ENCODE results near the gene UCK2. TPM values are rescaled to one million over a fixed set of nuclear protein-coding genes. Genes with fewer than 3 reads are reported as not detected.

UCK2 gene
- polyA plus RNA-seq, 1 donor, result 22.5 TPM

DNA sequence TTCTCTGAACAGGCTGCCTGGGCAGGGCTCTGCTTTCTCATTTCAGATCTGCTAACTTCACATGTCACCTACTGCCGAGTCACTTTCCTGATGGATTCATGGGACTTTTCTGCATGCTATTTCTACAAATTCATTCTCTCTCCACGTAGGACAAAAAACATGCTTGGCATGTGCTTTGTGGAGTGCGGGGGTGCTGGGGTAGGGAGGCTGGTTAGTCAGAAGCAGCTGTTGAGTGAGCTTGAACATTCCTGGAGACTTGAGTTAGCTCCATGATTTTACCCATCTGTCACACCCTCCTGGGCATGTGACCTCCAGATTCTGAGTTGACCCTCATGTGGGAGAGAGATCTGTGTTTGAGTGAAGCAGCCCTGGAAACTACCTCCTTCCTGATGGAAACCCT, 71.4 kb downstream of the UCK2 start:
- peaks cover 11% of the 10 kb centered on the region for H3K4me1 ChIP-seq (ENCODE audit: control insufficient read depth, insufficient read depth, low read length)
- H3K9me3 ChIP-seq (ENCODE audit: control insufficient read depth, low read depth, low read length), result no peaks in the 10 kb centered on the region
- no CpG with 5 or more reads among the region's 3 CpGs for WGBS (ENCODE audit: insufficient coverage, low lambda C conversion rate)
- peaks cover 43% of the 10 kb centered on the region for H3K36me3 ChIP-seq (ENCODE audit: control insufficient read depth, insufficient read depth, low read length)
- no peak for DNase-seq
- no peaks in the 10 kb centered on the region for H3K27me3 ChIP-seq (ENCODE audit: control insufficient read depth, insufficient read depth, low read length)
- H3K4me3 ChIP-seq (ENCODE audit: low read length), result no peak overlapping the region
- no peak overlapping the region for H3K27ac ChIP-seq (ENCODE audit: low read length)

DNA sequence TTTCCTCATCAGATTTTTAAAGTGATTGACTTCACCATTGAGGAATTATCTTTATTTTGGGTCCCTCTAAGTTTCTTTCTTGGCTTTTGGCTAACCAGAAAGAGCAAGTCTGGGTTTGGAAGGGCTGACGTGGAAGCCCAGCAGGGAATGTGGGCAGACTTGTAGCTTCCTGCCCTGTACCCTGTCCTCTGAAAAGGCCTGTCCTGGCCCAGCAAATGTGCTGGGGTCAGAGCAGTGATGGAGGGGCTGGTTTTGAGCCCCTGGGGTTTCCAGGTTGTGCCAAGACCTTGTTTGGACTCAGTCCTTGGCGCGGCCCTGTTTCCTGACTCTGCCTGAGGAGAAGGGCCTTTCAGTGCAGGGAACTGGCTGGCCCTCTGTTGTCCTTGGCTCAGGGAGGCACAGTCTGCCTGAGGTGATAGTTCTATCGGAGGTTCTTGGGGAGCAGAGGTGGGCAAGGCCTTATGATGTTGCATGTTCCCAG, 72.1 kb downstream of the UCK2 start:
- H3K27me3 ChIP-seq (ENCODE audit: control insufficient read depth, insufficient read depth, low read length), result no peaks in the 10 kb centered on the region
- H3K4me1 ChIP-seq (ENCODE audit: control insufficient read depth, insufficient read depth, low read length), result peaks cover 11% of the 10 kb centered on the region
- no CpG with 5 or more reads among the region's 4 CpGs for WGBS (ENCODE audit: insufficient coverage, low lambda C conversion rate)
- H3K27ac ChIP-seq (ENCODE audit: low read length), result no peak overlapping the region
- H3K36me3 ChIP-seq (ENCODE audit: control insufficient read depth, insufficient read depth, low read length), result peaks cover 46% of the 10 kb centered on the region
- H3K4me3 ChIP-seq (ENCODE audit: low read length), result no peak overlapping the region
- H3K9me3 ChIP-seq (ENCODE audit: control insufficient read depth, low read depth, low read length), result no peaks in the 10 kb centered on the region
- no peak for DNase-seq

DNA sequence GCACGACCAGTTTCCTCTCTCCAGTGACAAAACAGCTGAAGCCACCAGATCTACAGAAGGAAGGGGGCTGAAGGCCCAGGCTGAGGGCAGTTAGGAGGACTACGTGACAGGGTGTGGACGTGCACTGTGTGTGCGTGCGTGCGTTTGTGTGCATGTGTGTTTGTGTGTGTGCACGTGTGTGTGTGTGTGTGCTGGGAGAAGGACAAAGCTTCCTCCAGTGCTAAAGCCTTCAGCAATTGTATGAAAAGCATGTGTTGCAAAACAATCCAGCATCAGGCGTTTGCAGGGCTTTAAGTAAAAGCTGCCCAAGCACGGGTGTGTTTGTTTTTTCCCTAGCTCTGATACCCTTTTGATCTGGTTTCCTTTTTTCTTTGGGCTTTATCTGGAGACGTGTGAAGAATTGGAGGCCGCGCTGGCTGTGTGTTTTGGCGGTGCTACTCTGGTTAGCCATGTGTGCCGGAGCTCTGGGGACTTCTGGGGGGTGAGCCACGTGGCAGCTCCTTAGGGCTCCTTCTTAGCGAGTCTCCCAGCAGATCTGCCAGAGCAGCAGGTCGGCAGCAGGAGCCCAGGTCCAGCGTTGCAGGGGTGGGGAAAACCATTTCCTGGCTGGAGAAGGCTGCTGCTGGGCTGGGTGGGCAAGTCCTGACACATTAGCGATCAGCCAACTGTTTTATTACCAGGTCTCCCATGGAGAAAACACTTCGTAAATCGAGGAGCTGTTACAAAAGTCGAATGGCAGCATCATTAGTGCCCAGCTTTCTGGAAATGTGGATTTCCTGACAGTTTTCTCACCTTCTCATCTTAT, 73.4 kb downstream of the UCK2 start:
- Histone ChIP-seq H3K36me3 (ENCODE audit: control insufficient read depth, insufficient read depth, low read length) (peaks cover 43% of the 10 kb centered on the region), H3K4me1 (ENCODE audit: control insufficient read depth, insufficient read depth, low read length) (peaks cover 11% of the 10 kb centered on the region), H3K4me3 (ENCODE audit: low read length) (no peak overlapping the region), H3K9me3 (ENCODE audit: control insufficient read depth, low read depth, low read length) (no peaks in the 10 kb centered on the region), H3K27me3 (ENCODE audit: control insufficient read depth, insufficient read depth, low read length) (no peaks in the 10 kb centered on the region), H3K27ac (ENCODE audit: low read length) (no peak overlapping the region)
- DNase-seq, result peak; percentile 20 to 67
- whole genome bisulfite sequencing (ENCODE audit: insufficient coverage, low lambda C conversion rate), result 40% methylated on average over 3 of the region's 22 CpGs

DNA sequence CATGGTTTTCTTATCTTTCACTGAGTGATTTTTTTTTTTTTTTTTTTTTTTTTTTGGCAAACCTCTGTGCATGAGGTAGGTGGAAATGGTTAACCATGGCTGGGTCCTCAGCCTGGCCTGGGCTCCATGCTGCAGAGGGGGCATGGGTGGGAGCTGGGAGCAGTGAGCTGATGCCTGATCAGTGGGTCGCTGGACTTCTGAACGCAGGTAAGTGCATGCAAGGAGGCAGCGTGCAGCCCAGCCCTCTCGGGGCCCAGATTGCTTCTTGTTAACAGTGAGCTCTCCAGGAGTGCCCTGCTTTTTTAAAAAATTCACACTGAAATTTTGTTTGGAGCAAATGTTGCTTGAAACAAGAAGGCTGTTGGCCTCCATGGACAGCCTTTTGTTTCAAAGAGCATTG, 75.2 kb downstream of the UCK2 start:
- H3K27ac ChIP-seq (ENCODE audit: low read length), result no peak overlapping the region
- H3K27me3 ChIP-seq (ENCODE audit: control insufficient read depth, insufficient read depth, low read length), result no peaks in the 10 kb centered on the region
- no peaks in the 10 kb centered on the region for H3K9me3 ChIP-seq (ENCODE audit: control insufficient read depth, low read depth, low read length)
- WGBS (ENCODE audit: insufficient coverage, low lambda C conversion rate), result no CpG with 5 or more reads among the region's 4 CpGs
- peaks cover 11% of the 10 kb centered on the region for H3K4me1 ChIP-seq (ENCODE audit: control insufficient read depth, insufficient read depth, low read length)
- DNase-seq, result no peak
- H3K36me3 ChIP-seq (ENCODE audit: control insufficient read depth, insufficient read depth, low read length), result peaks cover 48% of the 10 kb centered on the region
- H3K4me3 ChIP-seq (ENCODE audit: low read length), result no peak overlapping the region

DNA sequence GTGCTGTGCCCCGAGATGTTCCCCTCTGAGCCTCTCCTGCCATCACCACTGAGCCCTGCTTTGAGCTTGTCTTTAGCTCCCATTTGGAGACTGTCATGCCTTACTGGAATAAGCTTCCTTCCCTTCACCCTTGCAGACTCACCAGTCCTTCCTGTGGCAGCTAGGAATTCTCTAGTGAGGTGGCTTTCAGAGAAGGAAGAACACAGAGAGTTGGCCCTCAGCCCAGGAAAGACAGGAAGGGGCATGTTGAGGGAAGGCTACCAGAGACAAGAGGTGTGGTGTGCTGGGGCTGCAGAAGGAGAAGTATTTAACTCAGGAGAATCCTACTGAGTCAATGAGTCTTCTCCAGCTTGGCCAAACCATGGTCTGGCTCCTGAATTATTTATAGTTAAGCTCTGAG, 76.3 kb downstream of the UCK2 start:
- no peaks in the 10 kb centered on the region for H3K9me3 ChIP-seq (ENCODE audit: control insufficient read depth, low read depth, low read length)
- peaks cover 11% of the 10 kb centered on the region for H3K4me1 ChIP-seq (ENCODE audit: control insufficient read depth, insufficient read depth, low read length)
- no CpG with 5 or more reads among the region's 1 CpG for WGBS (ENCODE audit: insufficient coverage, low lambda C conversion rate)
- H3K27me3 ChIP-seq (ENCODE audit: control insufficient read depth, insufficient read depth, low read length), result no peaks in the 10 kb centered on the region
- no peak for DNase-seq
- H3K27ac ChIP-seq (ENCODE audit: low read length), result no peak overlapping the region
- H3K36me3 ChIP-seq (ENCODE audit: control insufficient read depth, insufficient read depth, low read length), result peaks cover 52% of the 10 kb centered on the region
- no peak overlapping the region for H3K4me3 ChIP-seq (ENCODE audit: low read length)

DNA sequence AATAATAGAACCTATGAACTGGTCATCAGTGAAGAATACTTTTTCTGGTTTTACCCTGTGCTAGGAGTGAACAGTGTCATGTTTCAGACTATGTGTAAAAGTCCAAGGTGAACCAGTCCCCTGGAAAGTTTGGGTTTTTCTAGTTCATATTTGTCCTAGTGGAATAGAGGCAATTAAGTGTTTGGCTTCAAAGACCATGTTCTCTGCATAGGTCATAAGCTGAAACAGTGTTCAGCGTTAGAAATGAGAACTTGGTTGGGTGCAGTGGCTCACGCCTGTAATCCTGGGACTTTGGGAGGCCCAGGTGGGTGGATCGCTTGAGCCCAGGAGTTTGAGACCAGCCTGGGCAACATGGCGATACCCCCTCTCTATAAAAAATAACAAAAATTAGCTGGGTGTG, 77.5 kb downstream of the UCK2 start:
- WGBS (ENCODE audit: insufficient coverage, low lambda C conversion rate), result no CpG with 5 or more reads among the region's 4 CpGs
- H3K27me3 ChIP-seq (ENCODE audit: control insufficient read depth, insufficient read depth, low read length), result no peaks in the 10 kb centered on the region
- H3K36me3 ChIP-seq (ENCODE audit: control insufficient read depth, insufficient read depth, low read length), result peaks cover 55% of the 10 kb centered on the region
- DNase-seq, result no peak
- peaks cover 12% of the 10 kb centered on the region for H3K4me1 ChIP-seq (ENCODE audit: control insufficient read depth, insufficient read depth, low read length)
- H3K27ac ChIP-seq (ENCODE audit: low read length), result no peak overlapping the region
- H3K9me3 ChIP-seq (ENCODE audit: control insufficient read depth, low read depth, low read length), result no peaks in the 10 kb centered on the region
- H3K4me3 ChIP-seq (ENCODE audit: low read length), result no peak overlapping the region

DNA sequence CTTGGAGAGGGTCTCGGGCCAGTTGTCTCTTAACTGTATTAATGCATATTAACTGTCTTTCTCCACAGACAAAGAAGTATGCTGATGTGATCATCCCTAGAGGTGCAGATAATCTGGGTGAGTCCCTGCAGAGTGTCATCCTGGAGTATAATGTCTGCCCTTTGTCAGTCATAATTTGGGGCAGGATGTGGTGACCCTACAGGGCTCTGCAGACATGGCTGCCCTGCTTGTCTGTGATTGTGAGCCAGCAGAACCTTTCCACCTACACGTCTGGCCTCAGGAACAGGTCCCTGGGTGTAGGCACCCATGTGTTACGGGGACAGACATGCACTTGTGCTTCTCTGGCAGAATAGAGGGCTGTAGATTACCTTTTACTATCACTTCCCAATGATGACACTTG, 78.4 kb downstream of the UCK2 start:
- no peak for DNase-seq
- no CpG with 5 or more reads among the region's 3 CpGs for WGBS (ENCODE audit: insufficient coverage, low lambda C conversion rate)
- Histone ChIP-seq H3K9me3 (ENCODE audit: control insufficient read depth, low read depth, low read length) (no peaks in the 10 kb centered on the region), H3K4me1 (ENCODE audit: control insufficient read depth, insufficient read depth, low read length) (peaks cover 15% of the 10 kb centered on the region), H3K4me3 (ENCODE audit: low read length) (no peak overlapping the region), H3K27me3 (ENCODE audit: control insufficient read depth, insufficient read depth, low read length) (no peaks in the 10 kb centered on the region), H3K27ac (ENCODE audit: low read length) (no peak overlapping the region), H3K36me3 (ENCODE audit: control insufficient read depth, insufficient read depth, low read length) (peaks cover 55% of the 10 kb centered on the region)

DNA sequence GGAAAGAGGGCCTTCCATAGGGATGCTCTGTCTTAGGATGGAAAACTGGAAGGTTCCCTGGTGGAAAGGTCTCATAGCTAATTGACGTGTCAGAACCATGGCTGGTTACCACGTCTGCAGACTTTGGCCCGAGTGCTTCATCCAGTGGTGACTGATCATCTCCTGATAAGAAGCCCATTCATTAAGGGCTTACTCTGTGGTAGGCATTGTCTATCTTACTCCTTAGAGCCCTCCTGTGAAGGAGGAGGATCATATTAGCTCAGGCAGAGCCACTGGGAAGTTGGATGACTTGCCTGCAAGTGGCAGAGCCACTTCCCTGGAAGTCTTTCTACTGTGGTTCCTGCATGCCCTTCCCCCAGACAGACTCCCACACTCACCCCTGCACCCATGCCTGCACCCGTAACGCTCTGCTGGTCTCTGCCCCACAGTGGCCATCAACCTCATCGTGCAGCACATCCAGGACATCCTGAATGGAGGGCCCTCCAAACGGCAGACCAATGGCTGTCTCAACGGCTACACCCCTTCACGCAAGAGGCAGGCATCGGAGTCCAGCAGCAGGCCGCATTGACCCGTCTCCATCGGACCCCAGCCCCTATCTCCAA, 79.9 kb downstream of the UCK2 start:
- Histone ChIP-seq H3K27me3 (ENCODE audit: control insufficient read depth, insufficient read depth, low read length) (no peaks in the 10 kb centered on the region), H3K36me3 (ENCODE audit: control insufficient read depth, insufficient read depth, low read length) (peaks cover 55% of the 10 kb centered on the region), H3K9me3 (ENCODE audit: control insufficient read depth, low read depth, low read length) (no peaks in the 10 kb centered on the region), H3K27ac (ENCODE audit: low read length) (no peak overlapping the region), H3K4me3 (ENCODE audit: low read length) (no peak overlapping the region), H3K4me1 (ENCODE audit: control insufficient read depth, insufficient read depth, low read length) (peaks cover 18% of the 10 kb centered on the region)
- no peak for DNase-seq
- WGBS (ENCODE audit: insufficient coverage, low lambda C conversion rate), result no CpG with 5 or more reads among the region's 13 CpGs

DNA sequence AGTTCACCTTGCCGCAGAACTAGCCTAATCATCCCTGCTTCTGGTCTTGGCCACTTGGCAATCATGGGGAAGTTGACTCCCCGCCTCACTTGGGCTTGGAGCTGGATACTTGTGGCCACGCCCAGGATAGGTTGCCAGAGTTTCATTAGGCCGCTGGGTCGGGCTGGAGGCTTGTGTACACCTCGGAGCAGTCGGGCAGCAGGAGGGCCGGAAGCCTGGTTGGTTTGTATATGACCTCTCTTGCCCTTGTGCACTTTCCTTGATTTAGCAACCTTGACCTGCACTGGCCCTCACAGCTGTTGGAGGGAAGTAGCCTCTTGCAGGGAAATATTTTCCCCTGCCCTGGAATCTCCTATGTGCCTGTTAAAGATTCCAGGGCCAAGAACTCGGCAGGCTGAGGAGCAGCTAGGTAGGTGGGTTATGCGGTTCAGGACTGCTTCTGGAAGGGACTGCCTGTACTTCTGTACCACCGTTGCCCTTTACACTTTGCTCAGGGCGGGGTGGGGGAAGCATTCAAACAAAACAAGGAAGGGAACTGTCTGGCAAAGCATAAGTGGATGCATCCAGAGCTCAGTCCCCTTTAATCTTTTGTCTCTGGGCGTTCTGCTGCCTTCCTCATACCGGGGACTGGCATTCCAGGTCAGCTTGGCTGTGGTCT, 83.5 kb downstream of the UCK2 start:
- Histone ChIP-seq H3K36me3 (ENCODE audit: control insufficient read depth, insufficient read depth, low read length) (peaks cover 32% of the 10 kb centered on the region), H3K9me3 (ENCODE audit: control insufficient read depth, low read depth, low read length) (no peaks in the 10 kb centered on the region), H3K27me3 (ENCODE audit: control insufficient read depth, insufficient read depth, low read length) (no peaks in the 10 kb centered on the region), H3K4me3 (ENCODE audit: low read length) (no peak overlapping the region), H3K4me1 (ENCODE audit: control insufficient read depth, insufficient read depth, low read length) (peaks cover 18% of the 10 kb centered on the region), H3K27ac (ENCODE audit: low read length) (peak overlapping the region; percentile 46)
- no CpG with 5 or more reads among the region's 14 CpGs for WGBS (ENCODE audit: insufficient coverage, low lambda C conversion rate)
- peak; percentile 73 to 89 for DNase-seq

DNA sequence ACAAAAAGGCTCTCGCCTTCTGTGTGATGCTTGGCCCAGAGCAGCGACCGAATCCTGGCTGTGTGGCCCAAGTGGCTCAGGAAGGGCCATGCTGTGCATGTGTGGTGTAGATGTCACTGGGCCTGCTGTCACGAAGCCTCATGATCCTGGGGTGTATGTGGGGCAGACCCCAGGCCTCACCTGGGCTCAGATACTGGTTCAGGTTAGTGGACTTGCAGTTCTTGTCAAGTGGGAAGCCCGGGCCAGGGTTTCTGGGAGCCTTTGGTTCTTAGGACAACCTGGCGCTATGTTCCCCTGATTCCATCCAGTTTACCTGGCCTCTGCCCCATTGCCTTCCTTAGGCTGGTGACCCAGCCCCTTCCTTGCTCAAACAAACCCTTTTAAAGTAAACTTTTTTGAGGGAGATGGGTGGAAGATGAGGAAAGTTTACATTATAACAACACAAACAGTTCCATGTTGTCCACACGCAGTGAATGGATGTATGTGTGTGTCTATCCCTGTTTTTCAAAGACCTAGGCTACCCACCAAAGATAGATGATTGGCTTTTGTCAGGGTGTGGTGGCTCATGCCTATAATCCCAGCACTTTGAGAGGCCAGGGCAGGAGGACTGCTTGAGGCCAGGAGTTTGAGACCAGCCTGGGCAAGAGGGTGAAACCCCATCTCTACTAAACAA, 84.3 kb downstream of the UCK2 start:
- no peaks in the 10 kb centered on the region for H3K9me3 ChIP-seq (ENCODE audit: control insufficient read depth, low read depth, low read length)
- H3K4me3 ChIP-seq (ENCODE audit: low read length), result no peak overlapping the region
- peaks cover 18% of the 10 kb centered on the region for H3K4me1 ChIP-seq (ENCODE audit: control insufficient read depth, insufficient read depth, low read length)
- DNase-seq, result no peak
- peaks cover 24% of the 10 kb centered on the region for H3K36me3 ChIP-seq (ENCODE audit: control insufficient read depth, insufficient read depth, low read length)
- no peaks in the 10 kb centered on the region for H3K27me3 ChIP-seq (ENCODE audit: control insufficient read depth, insufficient read depth, low read length)
- 80% methylated on average over 1 of the region's 7 CpGs for WGBS (ENCODE audit: insufficient coverage, low lambda C conversion rate)
- peak overlapping the region; percentile 46 for H3K27ac ChIP-seq (ENCODE audit: low read length)

All from large intestine (tissue), 3 donors.